Ectodermal cell (in vitro differentiated cells): ENCODE measurements around the gene SDC1.

ENCODE experiments used
- H3K27ac ChIP-seq: 2 replicates; pipeline ENCODE4 v1.7.0; 2013; ENCODE audit warnings: mild to moderate bottlenecking, low read depth, low read length; ENCODE audit not compliant: insufficient read depth, poor library complexity, severe bottlenecking
- H3K27me3 ChIP-seq: 2 replicates; pipeline ENCODE4 v1.7.0; 2013; ENCODE audit warnings: mild to moderate bottlenecking, low read length; ENCODE audit not compliant: insufficient read depth, control insufficient read depth, poor library complexity, severe bottlenecking
- H3K36me3 ChIP-seq: one replicate; pipeline ENCODE4 v1.7.0; 2013; ENCODE audit warnings: low read length; ENCODE audit not compliant: control insufficient read depth, insufficient read depth
- H3K4me1 ChIP-seq: one replicate; pipeline ENCODE4 v1.7.0; 2013; ENCODE audit warnings: low read length; ENCODE audit not compliant: control insufficient read depth, insufficient read depth
- H3K4me3 ChIP-seq: 2 replicates; pipeline ENCODE4 v1.7.0; 2013; ENCODE audit warnings: low read depth, low read length, control low read depth; ENCODE audit not compliant: insufficient read depth
- H3K9me3 ChIP-seq: 2 replicates; pipeline ENCODE4 v1.7.0; 2013; ENCODE audit warnings: mild to moderate bottlenecking, low read length, moderate library complexity; ENCODE audit not compliant: control insufficient read depth
- WGBS, 2 experiments: methylation state at CpG; one replicate each; pipeline ENCODE4 v1.1.7; 2013; ENCODE audit warnings: missing lambda C conversion rate in 2 of 2; 5-methylcytosine and 5-hydroxymethylcytosine counted together

Gene SDC1

GRCh38 chr2:20159411-20160070, 65.4 kb downstream of the SDC1 start:
- Histone ChIP-seq H3K9me3 (no peaks in the 10 kb centered on the region), H3K36me3 (no peaks in the 10 kb centered on the region), H3K4me1 (no peaks in the 10 kb centered on the region), H3K4me3 (no peak overlapping the region), H3K27me3 (no peaks in the 10 kb centered on the region), H3K27ac (no peak overlapping the region)
- 95 to 98% methylated on average over 2 of the region's 2 CpGs for WGBS, 2 experiments

- H3K9me3 ChIP-seq, result no peaks in the 10 kb centered on the region
- WGBS, 2 experiments, result 89% methylated on average over 8 of the region's 8 CpGs
- H3K27me3 ChIP-seq, result no peaks in the 10 kb centered on the region
- no peaks in the 10 kb centered on the region for H3K4me1 ChIP-seq
- H3K27ac ChIP-seq, result no peak overlapping the region
- no peaks in the 10 kb centered on the region for H3K36me3 ChIP-seq
- no peak overlapping the region for H3K4me3 ChIP-seq
Measured at GRCh38 chr2:20157193-20157891, 67.6 kb downstream of the SDC1 start.

GRCh38 chr2:20156836-20157192, 68.1 kb downstream of the SDC1 start:
- no peaks in the 10 kb centered on the region for H3K9me3 ChIP-seq
- no peaks in the 10 kb centered on the region for H3K36me3 ChIP-seq
- H3K27me3 ChIP-seq, result no peaks in the 10 kb centered on the region
- 97 to 99% methylated on average over 3 of the region's 3 CpGs for WGBS, 2 experiments
- H3K4me1 ChIP-seq, result no peaks in the 10 kb centered on the region
- no peak overlapping the region for H3K4me3 ChIP-seq
- H3K27ac ChIP-seq, result no peak overlapping the region

- Histone ChIP-seq H3K9me3 (no peaks in the 10 kb centered on the region), H3K27ac (no peak overlapping the region)
- 97% methylated on average over 2 to 3 of the region's 3 CpGs for WGBS, 2 experiments
Measured at GRCh38 chr2:20156076-20156759, 68.7 kb downstream of the SDC1 start.

GRCh38 chr2:20153131-20153851, 71.6 kb downstream of the SDC1 start:
- WGBS, 2 experiments, result 91 to 94% methylated on average over 5 of the region's 5 CpGs
- no peak overlapping the region for H3K4me3 ChIP-seq
- H3K4me1 ChIP-seq, result peaks cover 12% of the 10 kb centered on the region
- no peak overlapping the region for H3K27ac ChIP-seq
- no peaks in the 10 kb centered on the region for H3K36me3 ChIP-seq
- H3K27me3 ChIP-seq, result no peaks in the 10 kb centered on the region
- H3K9me3 ChIP-seq, result no peaks in the 10 kb centered on the region

More at GRCh38 chr2:20156076-20156759, 68.7 kb downstream of the SDC1 start:
- H3K4me1 ChIP-seq, result no peaks in the 10 kb centered on the region
- H3K36me3 ChIP-seq, result no peaks in the 10 kb centered on the region
- H3K27me3 ChIP-seq, result no peaks in the 10 kb centered on the region
- H3K4me3 ChIP-seq, result no peak overlapping the region

- H3K4me1 ChIP-seq, result peaks cover 14% of the 10 kb centered on the region
- H3K9me3 ChIP-seq, result no peaks in the 10 kb centered on the region
- H3K27ac ChIP-seq, result no peak overlapping the region
- WGBS, 2 experiments, result 53 to 67% methylated on average over 6 to 7 of the region's 7 CpGs
- no peaks in the 10 kb centered on the region for H3K27me3 ChIP-seq
- no peaks in the 10 kb centered on the region for H3K36me3 ChIP-seq
- H3K4me3 ChIP-seq, result no peak overlapping the region
Measured at GRCh38 chr2:20150806-20151571, 73.9 kb downstream of the SDC1 start.
